ENCODE data around the gene GLCE.

DNA sequence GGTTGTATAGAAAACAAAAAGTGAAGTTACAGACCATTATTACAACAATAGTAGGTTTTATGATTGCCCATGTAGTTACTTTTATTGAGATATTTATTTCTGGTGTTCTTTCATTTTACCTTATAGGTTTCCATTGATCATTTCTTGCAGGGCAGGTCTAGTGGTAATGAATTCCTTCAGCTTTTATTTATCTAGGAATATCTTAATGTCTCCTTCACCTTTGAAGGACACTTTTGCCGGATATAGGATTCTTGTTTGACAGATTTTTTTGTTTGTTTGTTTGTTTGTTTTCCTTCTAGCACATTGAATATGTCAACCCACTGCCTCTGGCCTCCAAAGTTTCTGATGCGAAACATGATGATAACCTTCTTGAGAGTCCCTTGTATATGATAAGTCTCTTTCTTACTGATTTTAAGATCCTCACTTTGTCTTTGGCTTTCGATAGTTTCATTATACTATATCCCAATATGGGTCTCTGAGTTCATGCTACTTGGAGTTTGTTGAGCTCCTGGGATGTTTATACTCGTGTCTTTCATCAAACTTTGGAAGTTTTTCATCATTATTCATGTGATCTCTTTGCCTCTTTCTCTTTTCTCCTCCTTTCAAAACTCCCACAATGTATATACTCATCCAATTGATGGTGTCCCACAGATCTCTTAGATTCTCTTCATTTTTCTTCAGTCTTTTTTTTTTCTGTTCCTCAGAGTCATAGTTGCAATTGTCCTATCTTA is 62.8 kb downstream of the GLCE start:
- TF ChIP-seq SP1 (CRISPR knock-in tag; IDR thresholded peaks at IDR 0.05) (no peak), SMC3 (conservative IDR thresholded peaks at IDR 0.05; ENCODE audit: insufficient read depth, low read depth, low read length) (no peak), KLF16 (IDR thresholded peaks at IDR 0.05) (no peak), ZNF143 (CRISPR knock-in tag; IDR thresholded peaks at IDR 0.05) (no peak), EZH2 (IDR thresholded peaks at IDR 0.05; ENCODE audit: borderline replicate concordance, low read depth, low read length) (no peak)
